Measurements from ENCODE around the gene PATL1. TPM values are rescaled to one million over a fixed set of nuclear protein-coding genes. Genes with fewer than 3 reads are reported as not detected.
A peak's percentile ranks its signal among the peaks of the same experiment; 100 is the strongest.
"Not testable (repeated sequence)": the region's sequence is repeated elsewhere in the genome, so short reads cannot be mapped to it uniquely, and the experiment has no call there.

Gene PATL1
- total RNA-seq, 2 donors from 2014 or later = 13.2 to 22.1 TPM

DNA sequence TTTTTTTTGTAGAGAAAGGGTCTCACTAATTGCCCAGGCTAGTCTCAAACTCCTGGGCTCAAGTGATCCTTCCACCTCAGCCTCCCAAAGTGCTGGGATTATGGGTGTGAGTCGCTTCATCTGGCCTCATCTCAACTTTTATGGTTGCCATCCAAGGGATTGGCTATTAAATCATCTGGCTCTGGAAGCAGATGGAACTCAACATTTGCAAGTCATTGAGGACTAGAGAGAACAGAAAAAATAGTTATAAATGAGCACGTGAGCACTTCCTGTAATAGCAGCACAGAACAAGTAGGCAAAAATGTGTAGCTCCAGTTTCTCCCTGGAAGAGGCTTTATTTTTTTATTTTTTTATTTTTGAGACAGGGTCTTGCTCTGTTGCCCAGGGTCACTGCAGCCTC, 22.3 kb upstream of the PATL1 start:
- Histone ChIP-seq H3K36me3 (no peaks in the 10 kb centered on the region), H3K4me3 (no peak overlapping the region), H3K9me3 (peaks cover 0 to 16% of the 10 kb centered on the region in 2 donors), H3K27ac (no peak overlapping the region), H3K4me1 (no peaks in the 10 kb centered on the region), H3K27me3 (no peaks in the 10 kb centered on the region)
- no peak for DNase-seq (ENCODE audit: low spot score)
- TF ChIP-seq, protein P1, sequence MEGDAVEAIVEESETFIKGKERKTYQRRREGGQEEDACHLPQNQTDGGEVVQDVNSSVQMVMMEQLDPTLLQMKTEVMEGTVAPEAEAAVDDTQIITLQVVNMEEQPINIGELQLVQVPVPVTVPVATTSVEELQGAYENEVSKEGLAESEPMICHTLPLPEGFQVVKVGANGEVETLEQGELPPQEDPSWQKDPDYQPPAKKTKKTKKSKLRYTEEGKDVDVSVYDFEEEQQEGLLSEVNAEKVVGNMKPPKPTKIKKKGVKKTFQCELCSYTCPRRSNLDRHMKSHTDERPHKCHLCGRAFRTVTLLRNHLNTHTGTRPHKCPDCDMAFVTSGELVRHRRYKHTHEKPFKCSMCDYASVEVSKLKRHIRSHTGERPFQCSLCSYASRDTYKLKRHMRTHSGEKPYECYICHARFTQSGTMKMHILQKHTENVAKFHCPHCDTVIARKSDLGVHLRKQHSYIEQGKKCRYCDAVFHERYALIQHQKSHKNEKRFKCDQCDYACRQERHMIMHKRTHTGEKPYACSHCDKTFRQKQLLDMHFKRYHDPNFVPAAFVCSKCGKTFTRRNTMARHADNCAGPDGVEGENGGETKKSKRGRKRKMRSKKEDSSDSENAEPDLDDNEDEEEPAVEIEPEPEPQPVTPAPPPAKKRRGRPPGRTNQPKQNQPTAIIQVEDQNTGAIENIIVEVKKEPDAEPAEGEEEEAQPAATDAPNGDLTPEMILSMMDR (IDR thresholded peaks at IDR 0.05) = no peak

DNA sequence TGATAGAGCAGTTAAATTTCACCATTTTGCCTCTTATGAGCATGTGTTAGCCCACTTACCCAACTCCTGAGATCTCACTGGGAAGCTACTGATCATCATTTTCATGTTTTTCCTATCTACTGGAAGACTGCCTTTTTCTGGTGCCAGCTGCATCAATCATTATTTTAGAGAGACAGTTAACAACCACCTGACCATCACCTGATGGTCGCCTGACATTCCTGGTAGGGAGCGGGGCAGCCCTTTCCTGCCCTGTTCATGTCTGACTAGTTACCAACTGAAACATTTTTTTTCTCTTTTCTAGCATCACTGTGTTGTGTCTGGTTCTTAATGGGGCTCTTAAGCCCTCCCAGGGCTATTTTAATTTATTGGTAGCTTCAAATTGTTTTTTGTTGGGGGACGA, 20.2 kb upstream of the PATL1 start:
- TF ChIP-seq, protein P1 (IDR thresholded peaks at IDR 0.05) = no peak
- Histone ChIP-seq H3K36me3 (no peaks in the 10 kb centered on the region), H3K9me3 (peaks cover 0 to 16% of the 10 kb centered on the region in 2 donors), H3K4me1 (no peaks in the 10 kb centered on the region), H3K27ac (no peak overlapping the region), H3K4me3 (no peak overlapping the region), H3K27me3 (no peaks in the 10 kb centered on the region)
- no peak for DNase-seq (ENCODE audit: low spot score)

DNA sequence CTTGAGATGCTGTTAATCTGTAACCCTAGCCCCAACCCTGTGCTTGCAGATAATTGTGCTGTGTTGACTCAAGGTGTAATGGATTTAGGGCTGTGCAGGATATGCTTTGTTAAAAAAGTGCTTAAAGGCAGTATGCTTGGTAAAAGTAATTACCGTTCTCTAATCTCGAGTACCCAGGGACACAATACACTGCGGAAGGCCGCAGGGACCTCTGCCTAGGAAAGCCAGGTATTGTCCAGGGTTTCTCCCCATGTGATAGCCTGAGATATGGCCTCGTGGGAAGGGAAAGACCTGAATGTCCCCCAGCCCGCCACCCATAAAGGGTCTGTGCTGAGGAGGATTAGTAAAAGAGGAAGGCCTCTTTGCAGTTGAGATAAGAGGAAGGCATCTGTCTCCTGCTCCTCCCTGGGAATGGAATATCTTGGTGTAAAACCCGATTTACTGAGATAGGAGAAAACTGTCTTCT, 12.5 kb upstream of the PATL1 start:
- H3K36me3 ChIP-seq; H3K9me3 ChIP-seq; H3K4me3 ChIP-seq; H3K27me3 ChIP-seq; DNase-seq (ENCODE audit: low spot score); H3K4me1 ChIP-seq; H3K27ac ChIP-seq: not testable (repeated sequence)

DNA sequence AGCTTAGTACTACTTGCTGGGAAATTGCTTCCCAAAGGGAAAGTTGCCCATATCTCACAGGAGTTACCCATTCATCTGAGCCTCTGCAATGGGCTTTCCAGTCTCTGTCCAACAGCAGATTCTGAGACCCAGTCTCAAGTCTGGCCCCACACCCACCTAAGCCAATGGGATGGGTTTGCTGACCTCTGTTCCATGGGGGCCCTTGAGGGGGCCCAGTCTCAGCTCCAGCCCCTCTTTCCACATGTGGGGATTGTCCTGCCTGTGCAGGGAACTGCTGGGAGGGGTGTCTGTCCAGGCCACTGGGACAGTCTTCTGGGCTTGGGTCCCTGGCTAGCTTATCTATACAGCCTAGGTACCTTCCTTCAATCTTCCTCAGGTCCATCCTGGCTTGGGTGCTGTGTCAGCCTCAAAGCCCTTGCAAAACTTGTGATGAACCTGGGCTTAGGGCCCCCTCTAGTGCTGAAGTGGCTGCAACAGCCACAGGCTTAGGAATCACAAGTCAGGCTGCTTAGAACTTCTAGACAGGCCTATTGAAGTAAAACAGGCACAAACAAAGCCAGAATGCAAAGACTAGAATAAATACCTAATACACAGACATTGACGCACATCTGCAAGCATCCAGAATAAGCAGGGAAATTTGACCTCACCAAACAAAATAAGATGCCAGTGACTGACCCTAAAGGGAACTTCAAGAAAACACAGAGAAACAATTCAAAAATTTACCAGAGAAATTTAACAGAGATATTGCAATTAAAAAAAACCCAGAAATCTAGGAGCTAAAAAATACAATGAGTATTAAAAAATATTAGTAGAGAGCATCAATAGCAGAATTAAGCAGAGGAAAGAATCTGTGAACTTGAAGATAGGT, 11.7 kb upstream of the PATL1 start:
- no peak for DNase-seq (ENCODE audit: low spot score)
- Histone ChIP-seq H3K27me3 (no peaks in the 10 kb centered on the region), H3K4me1 (no peaks in the 10 kb centered on the region), H3K9me3 (no peaks in the 10 kb centered on the region), H3K4me3 (no peak overlapping the region), H3K36me3 (no peaks in the 10 kb centered on the region), H3K27ac (no peak overlapping the region)
- TF ChIP-seq, protein P1 (IDR thresholded peaks at IDR 0.05) = peak; percentile 26 to 65

DNA sequence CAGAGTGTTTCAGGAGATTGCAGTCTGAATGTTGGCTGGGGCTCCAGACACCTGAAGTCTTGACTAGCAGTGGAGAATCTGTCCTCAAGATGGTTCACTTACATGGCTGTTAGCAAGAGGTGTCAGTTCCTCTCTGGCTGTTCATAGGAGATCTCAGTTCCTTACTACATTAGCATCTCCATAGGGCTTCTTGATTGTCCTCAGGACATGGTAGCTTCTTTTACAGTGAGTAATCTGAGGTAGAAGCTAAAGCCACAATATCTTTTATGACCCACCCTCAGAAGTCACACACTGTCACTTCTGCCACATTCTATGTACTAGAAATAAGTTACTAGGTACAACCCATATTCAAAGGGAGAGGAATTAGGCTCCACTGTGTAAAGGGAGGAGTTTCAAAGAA, 10.5 kb upstream of the PATL1 start:
- Histone ChIP-seq H3K27me3 (no peaks in the 10 kb centered on the region), H3K4me3 (no peak overlapping the region), H3K9me3 (no peaks in the 10 kb centered on the region), H3K27ac (no peak overlapping the region), H3K36me3 (no peaks in the 10 kb centered on the region), H3K4me1 (no peaks in the 10 kb centered on the region)
- TF ChIP-seq, protein P1 (IDR thresholded peaks at IDR 0.05) = no peak
- no peak for DNase-seq (ENCODE audit: low spot score)

DNA sequence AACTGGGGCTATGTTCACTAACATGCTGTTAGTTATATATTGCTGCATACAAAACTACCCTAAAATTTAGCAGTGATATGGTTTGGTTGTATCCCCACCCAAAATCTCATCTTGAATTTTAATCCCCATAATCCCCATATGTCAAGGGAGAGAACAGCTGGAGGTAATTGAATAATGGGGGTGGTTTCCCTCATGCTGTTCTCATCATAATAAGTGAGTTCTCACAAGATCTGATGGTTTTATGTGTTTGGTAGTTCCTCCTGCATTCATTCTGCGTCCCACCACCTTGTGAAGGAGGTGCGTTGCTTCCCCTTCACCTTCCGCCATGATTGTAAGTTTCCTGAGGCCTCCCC, 10.0 kb upstream of the PATL1 start:
- DNase-seq (ENCODE audit: low spot score) = no peak
- no peaks in the 10 kb centered on the region for H3K4me1 ChIP-seq
- H3K27me3 ChIP-seq = no peaks in the 10 kb centered on the region
- H3K9me3 ChIP-seq = no peaks in the 10 kb centered on the region
- H3K36me3 ChIP-seq = no peaks in the 10 kb centered on the region
- TF ChIP-seq, protein P1 (IDR thresholded peaks at IDR 0.05) = no peak
- H3K4me3 ChIP-seq = no peak overlapping the region
- H3K27ac ChIP-seq = no peak overlapping the region

All from right atrium auricular region (tissue), 2 donors.